ENCODE data around the gene RGS6.

DNA sequence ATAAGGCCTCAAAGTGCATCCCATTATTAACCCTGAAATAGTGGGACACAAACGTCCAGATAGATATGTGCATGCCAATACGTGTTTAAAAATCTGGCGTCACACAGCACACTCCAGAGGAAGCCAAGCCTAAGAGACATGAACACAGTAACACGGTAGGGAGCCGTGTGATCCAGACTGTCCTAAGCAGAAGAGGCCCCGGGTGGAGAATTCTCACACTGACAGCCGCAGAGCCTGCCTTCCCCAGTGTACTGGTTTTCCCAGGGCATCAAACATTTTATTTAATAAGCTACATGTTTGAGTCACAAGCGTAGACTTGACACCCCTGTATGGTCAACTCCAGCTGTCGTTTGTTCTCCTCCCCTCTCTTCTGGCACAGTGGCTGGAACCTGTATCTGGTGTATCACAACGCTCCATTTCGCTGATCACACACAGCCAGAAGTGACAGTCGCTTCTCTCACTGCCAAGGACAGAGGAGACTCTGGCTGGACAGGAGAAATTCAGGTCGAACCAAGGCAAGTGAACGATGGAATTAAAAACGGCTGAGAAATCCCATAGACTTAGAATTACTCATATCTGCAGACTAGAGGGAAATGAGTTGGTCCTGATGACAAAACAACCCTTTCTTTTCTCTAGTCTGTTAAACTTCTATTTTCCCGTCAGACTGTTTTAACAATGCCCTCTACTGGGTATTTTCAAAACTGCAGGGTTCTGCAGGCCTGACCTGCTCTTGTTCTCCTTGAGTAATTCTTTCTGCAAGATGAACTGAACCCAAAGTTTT lies 359.9 kb downstream of the RGS6 start:
- TF ChIP-seq, protein P1, sequence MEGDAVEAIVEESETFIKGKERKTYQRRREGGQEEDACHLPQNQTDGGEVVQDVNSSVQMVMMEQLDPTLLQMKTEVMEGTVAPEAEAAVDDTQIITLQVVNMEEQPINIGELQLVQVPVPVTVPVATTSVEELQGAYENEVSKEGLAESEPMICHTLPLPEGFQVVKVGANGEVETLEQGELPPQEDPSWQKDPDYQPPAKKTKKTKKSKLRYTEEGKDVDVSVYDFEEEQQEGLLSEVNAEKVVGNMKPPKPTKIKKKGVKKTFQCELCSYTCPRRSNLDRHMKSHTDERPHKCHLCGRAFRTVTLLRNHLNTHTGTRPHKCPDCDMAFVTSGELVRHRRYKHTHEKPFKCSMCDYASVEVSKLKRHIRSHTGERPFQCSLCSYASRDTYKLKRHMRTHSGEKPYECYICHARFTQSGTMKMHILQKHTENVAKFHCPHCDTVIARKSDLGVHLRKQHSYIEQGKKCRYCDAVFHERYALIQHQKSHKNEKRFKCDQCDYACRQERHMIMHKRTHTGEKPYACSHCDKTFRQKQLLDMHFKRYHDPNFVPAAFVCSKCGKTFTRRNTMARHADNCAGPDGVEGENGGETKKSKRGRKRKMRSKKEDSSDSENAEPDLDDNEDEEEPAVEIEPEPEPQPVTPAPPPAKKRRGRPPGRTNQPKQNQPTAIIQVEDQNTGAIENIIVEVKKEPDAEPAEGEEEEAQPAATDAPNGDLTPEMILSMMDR (conservative IDR thresholded peaks at IDR 0.05): peak; percentile 87
- no peak for TF ChIP-seq ZFX (IDR thresholded peaks at IDR 0.05)
